Neutrophil (primary cell): ENCODE results near the gene APC2.

Experiments used
- H3K27ac ChIP-seq: fragments of 200-600 bp; sonication (generic); 2 replicates; pipeline ENCODE4 v1.5.1; 2016; ENCODE audit warnings: mild to moderate bottlenecking, moderate library complexity
- H3K27me3 ChIP-seq: fragments of 200-600 bp; sonication (generic); 2 replicates; pipeline ENCODE4 v1.6.0; 2016; ENCODE audit warnings: mild to moderate bottlenecking
- H3K36me3 ChIP-seq: fragments of 200-600 bp; sonication (generic); 2 replicates; pipeline ENCODE4 v1.5.1; 2017
- H3K4me1 ChIP-seq, 2 experiments: fragments of 200-600 bp in 1 of 2; sonication (generic) in 1 of 2; 1 replicate in 1 of 2; 2 replicates in 1 of 2; pipeline versions ENCODE4 v1.5.1 to v1.6.1; 2013 to 2016; ENCODE audit warnings: low read depth in 1 of 2, low read length in 1 of 2, mild to moderate bottlenecking in 1 of 2, moderate library complexity in 1 of 2; ENCODE audit not compliant: control insufficient read depth in 1 of 2, insufficient read depth in 1 of 2
- H3K4me3 ChIP-seq, 2 experiments: fragments of 200-600 bp in 1 of 2; sonication (generic) in 1 of 2; 1 replicate in 1 of 2; 2 replicates in 1 of 2; pipeline ENCODE4 v1.5.1; 2013 to 2016; ENCODE audit warnings: low read depth in 1 of 2, low read length in 1 of 2, mild to moderate bottlenecking in 1 of 2, moderate library complexity in 1 of 2
- H3K9me3 ChIP-seq: fragments of 200-600 bp; sonication (generic); 2 replicates; pipeline ENCODE4 v1.5.1; 2016
- TF ChIP-seq, protein P1 (sequence below): fragments of 200-600 bp; sonication (generic); IDR thresholded peaks from 2 replicates; pipeline ENCODE4 v1.5.1; 2016; ENCODE audit warnings: antibody characterized with exemption

APC2 gene

DNA sequence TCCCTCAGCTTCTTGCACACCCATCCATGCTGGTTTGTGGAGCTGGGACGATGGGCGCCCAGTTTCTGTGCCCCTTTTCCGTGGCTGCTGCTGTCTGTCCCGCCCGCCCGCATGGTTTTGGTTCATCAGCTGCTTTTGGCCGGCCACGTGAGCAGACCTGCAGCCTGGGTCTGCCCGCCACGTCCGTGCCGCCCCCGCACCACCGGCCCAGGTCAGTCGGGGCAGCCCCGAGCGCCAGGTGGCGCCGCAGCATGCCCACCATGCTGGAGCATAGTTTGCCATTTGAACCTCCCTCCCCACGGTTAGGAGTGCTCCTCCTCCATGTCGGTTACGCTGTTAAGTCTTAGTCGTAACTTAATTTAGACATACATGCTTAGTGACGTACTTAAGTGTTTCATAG is 27.0 kb upstream of the APC2 start:
- H3K4me1 ChIP-seq, result peaks cover 9 to 19% of the 10 kb centered on the region in 2 experiments
- no peak overlapping the region for H3K27ac ChIP-seq
- TF ChIP-seq, protein P1, sequence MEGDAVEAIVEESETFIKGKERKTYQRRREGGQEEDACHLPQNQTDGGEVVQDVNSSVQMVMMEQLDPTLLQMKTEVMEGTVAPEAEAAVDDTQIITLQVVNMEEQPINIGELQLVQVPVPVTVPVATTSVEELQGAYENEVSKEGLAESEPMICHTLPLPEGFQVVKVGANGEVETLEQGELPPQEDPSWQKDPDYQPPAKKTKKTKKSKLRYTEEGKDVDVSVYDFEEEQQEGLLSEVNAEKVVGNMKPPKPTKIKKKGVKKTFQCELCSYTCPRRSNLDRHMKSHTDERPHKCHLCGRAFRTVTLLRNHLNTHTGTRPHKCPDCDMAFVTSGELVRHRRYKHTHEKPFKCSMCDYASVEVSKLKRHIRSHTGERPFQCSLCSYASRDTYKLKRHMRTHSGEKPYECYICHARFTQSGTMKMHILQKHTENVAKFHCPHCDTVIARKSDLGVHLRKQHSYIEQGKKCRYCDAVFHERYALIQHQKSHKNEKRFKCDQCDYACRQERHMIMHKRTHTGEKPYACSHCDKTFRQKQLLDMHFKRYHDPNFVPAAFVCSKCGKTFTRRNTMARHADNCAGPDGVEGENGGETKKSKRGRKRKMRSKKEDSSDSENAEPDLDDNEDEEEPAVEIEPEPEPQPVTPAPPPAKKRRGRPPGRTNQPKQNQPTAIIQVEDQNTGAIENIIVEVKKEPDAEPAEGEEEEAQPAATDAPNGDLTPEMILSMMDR, result no peak
- H3K4me3 ChIP-seq, result no peak overlapping the region
- H3K36me3 ChIP-seq, result peaks cover 87% of the 10 kb centered on the region
- H3K9me3 ChIP-seq, result no peaks in the 10 kb centered on the region
- H3K27me3 ChIP-seq, result no peaks in the 10 kb centered on the region

DNA sequence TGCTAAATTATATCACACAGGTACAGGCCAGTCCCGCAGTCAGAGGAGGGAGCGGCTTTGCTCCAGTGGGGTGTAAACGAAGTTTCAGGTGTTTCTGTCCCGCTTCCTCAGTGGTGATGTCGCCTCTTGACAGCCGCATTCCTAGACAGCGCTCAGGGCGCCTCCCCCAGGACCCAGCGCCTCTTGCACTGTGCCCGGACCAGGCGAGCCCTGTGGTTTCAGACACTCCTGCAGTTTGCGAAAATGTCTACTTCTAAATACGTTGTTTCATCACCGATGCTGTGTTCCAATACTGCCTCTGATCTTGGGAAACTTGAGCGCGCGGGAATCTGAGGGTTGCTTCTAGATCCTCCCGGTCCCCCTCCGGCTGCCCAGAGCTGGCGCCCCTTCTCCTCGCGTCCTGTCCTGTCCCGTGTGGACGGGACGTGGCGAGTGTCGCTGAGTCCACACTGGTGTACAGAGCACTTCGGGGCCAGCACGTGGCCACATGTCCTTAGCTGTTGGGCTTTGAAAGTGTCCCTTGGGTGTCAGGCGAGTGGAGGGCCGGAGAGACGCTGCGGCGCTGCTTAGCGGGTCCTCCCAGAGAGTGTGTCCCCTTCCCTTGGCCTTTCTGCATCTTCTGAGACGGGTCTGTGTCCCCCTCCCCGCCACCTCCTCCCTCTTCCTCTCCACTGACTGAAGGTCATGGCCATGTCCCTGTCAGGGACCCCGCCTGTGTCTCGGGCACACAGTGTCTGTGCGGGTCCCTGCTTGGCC is 26.3 kb upstream of the APC2 start:
- Histone ChIP-seq H3K9me3 (no peaks in the 10 kb centered on the region), H3K4me3 (no peak overlapping the region), H3K36me3 (peaks cover 87% of the 10 kb centered on the region), H3K27ac (no peak overlapping the region), H3K27me3 (no peaks in the 10 kb centered on the region), H3K4me1 (peaks cover 9 to 19% of the 10 kb centered on the region in 2 experiments)
- TF ChIP-seq, protein P1, result no peak

DNA sequence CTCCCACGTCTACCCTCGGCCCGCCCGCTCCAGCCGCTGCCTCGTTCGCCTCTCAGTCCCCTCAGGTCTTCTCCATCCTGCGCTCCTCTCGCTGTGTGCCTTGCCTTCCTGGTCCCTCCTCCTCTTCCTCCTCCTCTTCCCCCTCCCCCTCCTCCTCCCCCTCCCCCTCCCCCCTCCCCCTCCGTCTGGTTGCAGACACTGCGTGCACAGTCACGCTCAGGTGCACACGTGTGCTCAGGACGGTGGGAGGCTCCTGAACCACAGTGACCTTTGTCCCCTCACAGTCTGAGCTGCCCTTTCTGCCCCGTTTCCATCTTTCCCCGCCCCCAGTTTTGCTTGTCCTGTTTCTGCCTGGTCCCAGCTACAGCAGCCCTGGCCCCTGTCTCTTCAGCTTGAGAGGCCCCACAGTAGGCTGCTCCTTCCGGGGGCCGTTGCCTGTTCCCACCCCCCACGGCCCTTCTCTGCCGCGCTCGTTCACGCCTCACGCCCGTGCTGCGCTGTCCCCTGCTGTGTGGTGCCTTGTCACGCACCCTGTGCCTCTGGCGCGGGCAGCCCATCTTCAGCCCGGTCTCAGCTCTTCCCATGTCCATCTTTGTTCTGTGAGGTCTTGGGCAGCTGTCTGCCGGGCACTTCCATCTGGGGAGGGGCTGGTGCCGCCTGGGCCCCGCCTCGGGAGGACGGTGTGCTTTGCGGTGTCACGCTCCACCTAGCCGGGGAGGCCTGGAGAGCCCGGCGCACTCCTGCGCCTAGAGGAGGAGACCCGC is 25.5 kb upstream of the APC2 start:
- Histone ChIP-seq H3K4me1 (peaks cover 9 to 19% of the 10 kb centered on the region in 2 experiments), H3K27ac (no peak overlapping the region), H3K9me3 (no peaks in the 10 kb centered on the region), H3K4me3 (no peak overlapping the region), H3K27me3 (no peaks in the 10 kb centered on the region), H3K36me3 (peaks cover 87% of the 10 kb centered on the region)
- TF ChIP-seq, protein P1, result no peak

DNA sequence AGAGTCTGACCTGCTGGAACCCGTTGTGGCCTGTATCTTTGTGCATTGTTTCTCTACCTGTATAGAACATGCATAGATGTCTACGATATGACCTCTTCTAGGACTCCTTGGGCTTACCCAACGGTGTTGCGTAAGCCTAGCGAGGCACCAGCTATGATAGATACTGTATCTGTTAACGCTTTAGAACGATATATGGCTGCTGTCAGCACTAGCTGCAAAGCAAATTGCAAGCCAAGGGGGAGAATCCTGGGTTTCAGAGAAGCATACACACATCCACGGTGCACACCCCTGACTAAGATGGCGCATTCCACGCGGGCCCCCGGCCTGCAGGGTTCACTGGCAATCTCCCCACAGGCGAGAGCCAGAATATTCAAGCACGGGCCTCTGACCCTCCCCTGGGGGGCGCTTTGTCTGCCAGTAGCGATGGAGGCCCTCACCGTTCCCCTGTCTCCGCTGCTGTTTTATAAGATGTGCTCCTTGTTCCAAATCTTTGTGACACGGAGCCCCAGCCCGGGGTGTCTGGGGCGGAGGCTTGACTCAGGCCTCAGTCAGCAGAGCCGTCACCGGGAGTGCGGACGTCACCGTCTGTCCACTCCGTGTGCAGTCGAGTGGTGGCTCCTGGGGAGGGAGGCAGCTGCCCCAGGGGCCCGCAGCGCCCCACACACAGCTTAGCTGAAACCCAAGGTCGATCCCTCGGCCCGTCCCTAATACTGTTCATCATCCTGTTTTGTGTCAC is 24.7 kb upstream of the APC2 start:
- Histone ChIP-seq H3K9me3 (no peaks in the 10 kb centered on the region), H3K4me3 (no peak overlapping the region), H3K4me1 (peaks cover 9 to 19% of the 10 kb centered on the region in 2 experiments), H3K27me3 (no peaks in the 10 kb centered on the region), H3K27ac (no peak overlapping the region), H3K36me3 (peaks cover 89% of the 10 kb centered on the region)
- TF ChIP-seq, protein P1, result no peak

DNA sequence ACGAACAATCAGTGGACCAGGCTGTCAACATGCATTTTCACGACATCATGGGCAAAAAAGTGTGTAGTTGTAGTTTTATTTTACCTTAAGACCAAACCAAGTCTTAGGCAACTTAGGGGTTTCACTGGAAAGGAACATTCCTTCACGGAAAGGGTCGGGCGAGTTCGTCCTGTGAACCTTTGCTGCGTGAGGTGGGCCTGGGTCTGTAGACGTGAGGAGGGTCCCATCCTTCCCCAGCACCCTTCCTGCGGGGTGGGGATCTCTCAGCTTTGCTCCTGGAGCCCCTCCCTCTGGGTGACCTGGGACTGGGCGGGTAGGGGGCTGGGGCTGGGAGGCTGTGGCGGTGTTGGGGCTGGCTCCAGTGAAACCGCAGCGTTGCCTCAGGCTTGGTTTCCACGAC is 24.0 kb upstream of the APC2 start:
- TF ChIP-seq, protein P1, result no peak
- no peaks in the 10 kb centered on the region for H3K9me3 ChIP-seq
- H3K27me3 ChIP-seq, result no peaks in the 10 kb centered on the region
- no peak overlapping the region for H3K27ac ChIP-seq
- no peak overlapping the region for H3K4me3 ChIP-seq
- H3K4me1 ChIP-seq, result peaks cover 9 to 19% of the 10 kb centered on the region in 2 experiments
- H3K36me3 ChIP-seq, result peaks cover 85% of the 10 kb centered on the region
